Breast epithelium (tissue), 4 donors: ENCODE measurements around the gene TRPT1. TPM values are rescaled to one million over a fixed set of nuclear protein-coding genes. Genes with fewer than 3 reads are reported as not detected.

ENCODE experiments used
- DNase-seq, 2 donors: peaks; one replicate each; pipeline ENCODE4 v3.0.0-alpha.2; 2019; ENCODE audit warnings: low spot score in 2 of 2
- H3K27ac ChIP-seq, 2 donors: fragments of 200-600 bp; sonication (generic) in 1 of 2; one replicate each; pipeline ENCODE4 v1.5.1; 2016 to 2019; ENCODE audit warnings: mild to moderate bottlenecking in 1 of 2
- H3K27me3 ChIP-seq, 2 donors: fragments of 200-600 bp; sonication (generic) in 1 of 2; one replicate each; pipeline versions ENCODE4 v1.5.1 to v1.6.0; 2017 to 2019; ENCODE audit warnings: control low read depth in 1 of 2, mild to moderate bottlenecking in 1 of 2
- H3K36me3 ChIP-seq: fragments of 200-600 bp; one replicate; pipeline ENCODE4 v1.5.1; 2019
- H3K4me1 ChIP-seq, 2 donors: fragments of 200-600 bp; sonication (generic); one replicate each; pipeline ENCODE4 v1.5.1; 2016 to 2019; ENCODE audit warnings: control low read depth in 1 of 2
- H3K4me3 ChIP-seq, 3 donors: fragments of 200-600 bp; sonication (generic); 1 replicate in 2 of 3; 2 replicates in 1 of 3; pipeline ENCODE4 v1.5.1; 2016 to 2019; ENCODE audit warnings: mild to moderate bottlenecking in 3 of 3, moderate library complexity in 2 of 3
- H3K9me3 ChIP-seq, 2 donors: fragments of 200-600 bp; sonication (generic) in 1 of 2; one replicate each; pipeline ENCODE4 v1.5.1; 2016 to 2019; ENCODE audit warnings: control low read depth in 1 of 2
- POLR2A ChIP-seq: fragments of 450-650 bp; IDR thresholded peaks from one replicate; pipeline ENCODE4 v1.6.1; 2016; ENCODE audit warnings: antibody characterized with exemption, mild to moderate bottlenecking, moderate library complexity
- POLR2AphosphoS5 ChIP-seq, 3 donors: sonication (generic); formaldehyde crosslinking; IDR thresholded peaks; one replicate each; pipeline ENCODE4 v1.6.1; 2017; ENCODE audit warnings: antibody characterized with exemption in 3 of 3
- intact Hi-C: fragments of 100-400 bp; cut with DNase I; formaldehyde crosslinking; loops from one replicate; pipeline ENCODE4 v1.15.1; 2023; ENCODE audit warnings: low total_unique reads
- total RNA-seq, 3 donors: library from RNA; depleted of rRNA; stranded (reverse); fragments of >200 nt; gene quantifications; one replicate each; pipeline ENCODE4 v1.1.0, GENCODE V29; 2016
- TF ChIP-seq, protein P1 (sequence below), 3 donors: fragments of 450-650 bp; IDR thresholded peaks; one replicate each; pipeline ENCODE4 v1.5.1; 2016 to 2017; ENCODE audit warnings: antibody characterized with exemption in 3 of 3, mild to moderate bottlenecking in 3 of 3, moderate library complexity in 3 of 3

TRPT1 gene
- total RNA-seq, 3 donors from 2014 or later = 42.9 to 54.1 (median 51.1) TPM

DNA sequence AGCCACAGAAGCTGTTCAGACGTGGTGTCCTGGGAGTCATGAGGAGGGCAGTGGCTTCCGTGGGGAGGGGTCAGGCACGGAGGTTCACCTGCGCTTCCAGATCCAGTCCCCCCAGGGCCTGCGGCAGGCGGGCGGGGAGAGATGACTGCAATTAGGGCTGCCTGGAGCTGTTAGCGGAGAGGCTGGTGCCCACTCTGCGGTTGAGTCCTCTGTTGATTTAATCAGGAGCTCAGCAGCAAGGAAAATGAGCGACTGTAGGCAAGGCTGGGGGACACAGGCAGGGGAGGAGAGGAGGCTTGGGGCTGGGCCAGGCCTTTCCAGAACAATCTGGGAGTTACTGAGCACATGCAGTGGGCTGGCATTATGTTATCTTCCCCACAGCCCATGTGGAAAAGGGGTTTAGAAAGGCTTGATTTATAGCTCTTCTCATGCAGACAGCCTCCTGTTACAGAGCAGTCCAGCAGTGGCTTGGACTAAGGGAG is 38.4 kb upstream of the TRPT1 start:
- Histone ChIP-seq H3K4me3 (no peak overlapping the region), H3K27me3 (no peaks in the 10 kb centered on the region), H3K27ac (no peak overlapping the region), H3K9me3 (no peaks in the 10 kb centered on the region), H3K4me1 (peaks cover 6 to 18% of the 10 kb centered on the region in 2 donors), H3K36me3 (no peaks in the 10 kb centered on the region)
- no peak for DNase-seq
- TF ChIP-seq POLR2AphosphoS5 (IDR thresholded peaks at IDR 0.05) (no peak), POLR2A (no peak)
- TF ChIP-seq, protein P1, sequence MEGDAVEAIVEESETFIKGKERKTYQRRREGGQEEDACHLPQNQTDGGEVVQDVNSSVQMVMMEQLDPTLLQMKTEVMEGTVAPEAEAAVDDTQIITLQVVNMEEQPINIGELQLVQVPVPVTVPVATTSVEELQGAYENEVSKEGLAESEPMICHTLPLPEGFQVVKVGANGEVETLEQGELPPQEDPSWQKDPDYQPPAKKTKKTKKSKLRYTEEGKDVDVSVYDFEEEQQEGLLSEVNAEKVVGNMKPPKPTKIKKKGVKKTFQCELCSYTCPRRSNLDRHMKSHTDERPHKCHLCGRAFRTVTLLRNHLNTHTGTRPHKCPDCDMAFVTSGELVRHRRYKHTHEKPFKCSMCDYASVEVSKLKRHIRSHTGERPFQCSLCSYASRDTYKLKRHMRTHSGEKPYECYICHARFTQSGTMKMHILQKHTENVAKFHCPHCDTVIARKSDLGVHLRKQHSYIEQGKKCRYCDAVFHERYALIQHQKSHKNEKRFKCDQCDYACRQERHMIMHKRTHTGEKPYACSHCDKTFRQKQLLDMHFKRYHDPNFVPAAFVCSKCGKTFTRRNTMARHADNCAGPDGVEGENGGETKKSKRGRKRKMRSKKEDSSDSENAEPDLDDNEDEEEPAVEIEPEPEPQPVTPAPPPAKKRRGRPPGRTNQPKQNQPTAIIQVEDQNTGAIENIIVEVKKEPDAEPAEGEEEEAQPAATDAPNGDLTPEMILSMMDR (IDR thresholded peaks at IDR 0.05) = no peak
- intact Hi-C loops = no loop called here

DNA sequence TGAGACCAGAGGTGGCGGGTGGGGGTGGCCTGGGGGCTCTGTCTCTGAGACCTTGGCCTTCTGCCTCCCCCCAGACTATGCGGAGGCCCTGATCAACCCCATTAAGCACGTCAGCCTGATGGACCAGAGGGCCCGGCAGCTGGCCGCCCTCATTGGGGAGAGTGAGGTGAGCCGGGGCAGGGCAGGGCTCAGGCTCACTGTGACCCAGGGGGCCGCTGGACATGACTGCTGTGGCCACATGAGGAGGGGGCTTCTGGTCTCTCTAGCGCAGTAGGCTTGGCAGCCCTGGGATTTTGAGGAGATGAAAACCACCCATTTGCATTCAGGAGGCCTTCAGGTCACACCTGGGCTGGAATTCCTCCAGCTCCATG is 37.9 kb upstream of the TRPT1 start:
- Histone ChIP-seq H3K4me3 (no peak overlapping the region), H3K27ac (no peak overlapping the region), H3K4me1 (peaks cover 6 to 16% of the 10 kb centered on the region in 2 donors), H3K27me3 (no peaks in the 10 kb centered on the region), H3K9me3 (no peaks in the 10 kb centered on the region), H3K36me3 (no peaks in the 10 kb centered on the region)
- no peak for DNase-seq
- TF ChIP-seq POLR2A (no peak), POLR2AphosphoS5 (IDR thresholded peaks at IDR 0.05) (no peak)
- TF ChIP-seq, protein P1 (IDR thresholded peaks at IDR 0.05) = no peak
- intact Hi-C loops = no loop called here

DNA sequence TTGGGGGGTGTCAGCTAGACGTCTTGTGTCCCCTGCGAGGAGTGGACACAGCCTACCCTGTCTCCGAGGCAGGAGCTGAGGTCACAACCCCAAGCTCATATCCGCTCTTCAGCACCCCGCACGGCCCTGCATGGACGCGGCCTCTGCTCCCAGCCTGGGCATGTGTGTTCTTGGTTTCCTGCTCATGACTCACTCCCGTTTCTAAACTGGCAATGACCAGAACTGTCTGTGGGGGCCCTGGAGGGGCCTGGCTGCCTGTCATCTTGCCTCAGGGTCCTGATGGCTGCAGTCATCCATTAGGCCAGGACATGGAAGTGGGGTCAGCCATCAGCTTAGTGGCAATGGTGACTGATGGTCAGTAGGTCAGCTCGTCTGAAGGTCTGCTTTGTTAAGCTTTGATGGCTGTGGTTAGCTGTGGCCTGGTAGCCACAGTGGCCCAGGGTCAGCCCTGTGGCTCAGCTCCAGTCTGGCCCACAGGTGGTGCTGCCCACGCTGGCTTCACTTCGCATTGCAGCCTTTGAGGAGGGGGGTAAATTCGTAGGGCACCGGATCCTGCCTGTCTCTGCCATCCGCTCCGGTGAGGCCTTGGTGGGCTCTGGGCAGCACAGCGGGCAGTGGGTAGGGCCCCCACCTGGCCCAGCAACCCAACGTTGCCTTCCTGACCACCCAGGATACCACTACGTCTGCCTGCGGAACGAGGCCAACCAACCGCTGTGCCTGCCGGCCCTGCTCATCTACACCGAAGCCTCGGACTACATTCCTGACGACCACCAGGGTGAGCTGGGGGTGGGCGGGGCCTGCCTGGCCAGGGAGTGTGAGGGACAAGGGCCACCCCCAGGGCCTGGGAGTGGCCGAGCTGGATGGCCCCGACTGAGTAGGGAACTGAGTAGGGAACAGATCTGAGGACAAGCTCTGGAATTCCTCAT is 37.3 kb upstream of the TRPT1 start:
- H3K9me3 ChIP-seq = no peaks in the 10 kb centered on the region
- TF ChIP-seq, protein P1 (IDR thresholded peaks at IDR 0.05) = no peak
- TF ChIP-seq POLR2A (no peak), POLR2AphosphoS5 (IDR thresholded peaks at IDR 0.05) (no peak)
- intact Hi-C loops = no loop called here
- no peak overlapping the region for H3K27ac ChIP-seq
- DNase-seq = no peak
- H3K36me3 ChIP-seq = no peaks in the 10 kb centered on the region
- no peak overlapping the region for H3K4me3 ChIP-seq
- H3K4me1 ChIP-seq = peaks cover 1 to 10% of the 10 kb centered on the region in 2 donors
- no peaks in the 10 kb centered on the region for H3K27me3 ChIP-seq

DNA sequence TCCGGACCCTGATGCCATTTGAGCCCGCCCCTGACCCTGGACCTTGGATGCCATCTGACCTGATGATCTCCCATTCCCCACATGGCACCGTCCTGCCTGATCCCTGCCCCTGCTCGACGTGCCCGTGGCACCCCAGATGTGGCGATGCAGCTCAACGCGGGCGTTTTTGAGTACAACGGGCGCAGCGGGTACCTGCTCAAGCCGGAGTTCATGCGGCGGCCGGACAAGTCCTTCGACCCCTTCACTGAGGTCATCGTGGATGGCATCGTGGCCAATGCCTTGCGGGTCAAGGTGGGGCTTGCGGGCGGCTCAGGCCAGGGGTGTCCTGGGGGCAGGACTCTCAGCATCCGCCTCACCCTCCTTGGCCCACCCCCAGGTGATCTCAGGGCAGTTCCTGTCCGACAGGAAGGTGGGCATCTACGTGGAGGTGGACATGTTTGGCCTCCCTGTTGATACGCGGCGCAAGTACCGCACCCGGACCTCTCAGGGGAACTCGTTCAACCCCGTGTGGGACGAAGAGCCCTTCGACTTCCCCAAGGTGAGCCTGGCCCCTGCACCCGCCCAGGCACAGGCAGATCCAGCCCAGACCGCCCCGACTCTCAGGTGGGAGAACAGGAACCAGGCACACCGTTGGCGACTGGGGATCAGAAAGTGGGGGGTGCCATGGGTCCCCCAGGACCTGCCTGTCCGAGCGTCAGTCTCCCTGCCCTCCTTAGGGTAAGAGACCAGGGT is 36.5 kb upstream of the TRPT1 start:
- Histone ChIP-seq H3K4me3 (no peak overlapping the region), H3K36me3 (no peaks in the 10 kb centered on the region), H3K27me3 (no peaks in the 10 kb centered on the region), H3K27ac (no peak overlapping the region), H3K9me3 (no peaks in the 10 kb centered on the region), H3K4me1 (peaks cover 0 to 5% of the 10 kb centered on the region in 2 donors)
- no peak for TF ChIP-seq POLR2AphosphoS5 (IDR thresholded peaks at IDR 0.05)
- no peak for TF ChIP-seq POLR2A
- TF ChIP-seq, protein P1 (IDR thresholded peaks at IDR 0.05) = no peak
- DNase-seq = no peak
- intact Hi-C loops = no loop called here
